GM19397 (cell line): ENCODE data around the gene MS4A10.

Source experiments
- ATAC-seq: cut with Tn5 transposase; IDR thresholded peaks from one replicate; pipeline ENCODE4 v1.9.1; 2021; ENCODE audit warnings: mild to moderate bottlenecking, moderate library complexity; ENCODE audit not compliant: unreplicated experiment

Gene MS4A10

GRCh38 chr11:60785806-60786361, 751 bp downstream of the MS4A10 start:
- no peak for ATAC-seq

DNA sequence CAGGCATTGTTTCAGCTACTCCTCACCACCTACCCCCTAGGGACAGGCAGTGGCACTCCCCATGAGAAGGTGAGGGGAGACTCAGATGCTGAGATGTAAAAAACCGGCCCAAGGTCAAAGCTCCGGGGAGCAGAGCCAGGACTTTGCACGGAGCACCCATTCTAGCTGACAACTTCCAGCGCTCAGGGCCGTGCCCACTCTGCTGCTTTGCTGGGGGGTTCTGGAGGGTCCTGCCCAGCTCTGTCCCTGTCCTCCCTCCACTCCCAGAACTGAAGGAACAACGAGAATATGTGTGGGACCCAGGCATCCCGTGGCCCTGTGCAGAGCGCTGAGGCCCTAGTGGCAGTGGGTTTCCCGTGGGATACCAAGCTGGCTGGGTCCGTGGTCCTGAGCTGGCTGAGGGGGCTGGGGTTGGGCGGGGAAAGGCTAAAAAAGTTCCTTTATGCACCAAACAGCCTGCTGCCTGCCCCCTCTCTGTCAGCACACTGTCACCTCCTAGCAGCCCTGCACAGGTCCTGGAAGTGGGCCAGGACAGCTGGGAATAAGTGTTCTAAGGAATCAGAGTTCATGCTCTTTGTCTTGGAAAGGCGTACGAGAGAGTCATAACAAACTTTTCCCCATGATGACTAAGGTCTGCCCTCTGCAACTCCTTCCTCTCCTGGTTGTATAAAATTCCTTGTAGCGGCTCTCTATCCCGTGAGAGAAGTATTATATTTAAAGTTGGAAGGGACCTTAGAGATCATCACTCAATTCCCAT, 1.9 kb downstream of the MS4A10 start:
- no peak for ATAC-seq

- ATAC-seq, result no peak
Measured at GRCh38 chr11:60788401-60789125, 3.4 kb downstream of the MS4A10 start.

GRCh38 chr11:60790726-60791125, 5.6 kb downstream of the MS4A10 start:
- ATAC-seq, result no peak

DNA sequence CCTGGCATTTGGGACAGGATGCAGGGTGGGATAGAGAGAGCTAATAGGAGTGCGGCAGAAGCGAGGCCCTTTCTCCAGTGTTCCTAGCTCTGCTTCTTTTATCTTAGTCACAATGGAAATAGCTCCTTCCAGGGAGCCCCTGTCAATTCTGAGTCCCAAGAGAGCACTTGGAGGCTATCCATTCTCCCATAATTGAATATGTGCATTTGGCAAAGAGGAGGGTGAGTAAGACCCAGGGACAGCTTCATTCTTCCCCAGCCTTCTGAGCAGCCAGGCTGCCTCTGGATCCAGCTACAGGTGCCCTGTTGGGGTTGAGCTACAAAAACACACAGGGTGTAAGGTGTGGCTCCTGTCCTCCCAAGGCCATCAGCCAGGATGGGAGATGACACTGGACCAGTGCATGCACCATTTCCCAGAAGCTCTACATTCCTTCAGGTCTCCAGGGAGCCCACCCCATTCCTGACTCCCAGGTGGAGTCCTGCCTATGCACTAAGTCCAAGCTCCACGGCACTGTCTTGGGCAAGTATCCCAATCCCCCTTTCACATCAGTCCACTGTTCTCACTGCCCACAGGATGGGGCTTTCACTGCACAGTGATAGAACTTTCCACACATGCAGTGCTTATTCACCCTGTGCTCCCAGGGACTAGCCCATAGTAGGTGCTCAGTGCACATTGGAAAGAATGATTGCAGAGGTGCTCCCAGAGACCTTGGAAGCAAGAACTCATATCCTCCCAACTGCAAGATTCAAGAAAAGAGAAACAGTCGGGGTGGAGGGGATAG, 6.2 kb downstream of the MS4A10 start:
- no peak for ATAC-seq

GRCh38 chr11:60792521-60792920, 7.4 kb downstream of the MS4A10 start:
- ATAC-seq, result no peak

- ATAC-seq, result no peak
Measured at GRCh38 chr11:60795291-60795690, 10.2 kb downstream of the MS4A10 start.

- no peak for ATAC-seq
Measured at GRCh38 chr11:60797846-60798630, 12.9 kb downstream of the MS4A10 start.

DNA sequence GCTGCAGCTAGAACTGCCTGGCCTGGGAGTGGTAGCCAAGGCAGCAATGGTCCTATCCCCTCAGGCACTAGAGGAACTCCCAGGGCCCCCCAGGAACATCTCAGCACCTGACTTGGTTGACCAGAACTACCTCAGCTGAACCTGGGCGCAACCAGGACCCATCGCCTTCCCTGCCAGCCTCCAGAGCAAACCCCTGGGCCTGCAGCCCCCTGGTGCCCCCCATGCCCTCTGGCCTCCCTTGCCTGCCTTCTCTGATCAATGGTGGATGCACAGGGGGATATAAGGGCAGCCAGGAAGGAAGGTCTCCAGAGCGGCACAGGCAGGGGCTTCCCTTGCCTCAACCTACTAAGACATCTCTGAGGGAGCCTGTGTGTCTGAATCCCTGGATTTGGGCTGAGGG, 13.5 kb downstream of the MS4A10 start:
- ATAC-seq, result no peak

DNA sequence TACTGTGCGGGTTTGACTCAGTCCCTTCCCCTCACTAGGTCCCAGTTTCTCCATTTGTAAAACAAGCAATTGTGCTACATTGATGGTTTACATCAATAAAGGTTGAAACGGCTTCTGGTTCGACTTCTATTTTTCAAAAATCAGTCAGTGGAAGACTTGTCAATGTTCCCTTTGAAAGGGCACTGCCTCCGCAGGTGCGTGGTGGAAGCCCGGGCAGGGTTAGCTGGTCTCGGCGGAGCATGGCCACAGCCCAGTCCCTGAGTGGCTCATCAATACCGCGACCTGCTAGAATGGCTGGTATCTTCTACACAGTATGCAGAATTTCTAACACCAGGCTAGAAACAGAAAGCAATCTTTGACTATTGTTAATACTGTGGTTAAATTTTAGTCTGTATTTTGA, 16.1 kb downstream of the MS4A10 start:
- ATAC-seq, result no peak

GRCh38 chr11:60803273-60803936, 18.3 kb downstream of the MS4A10 start:
- ATAC-seq, result no peak

GRCh38 chr11:60809249-60809648, 24.1 kb downstream of the MS4A10 start:
- ATAC-seq, result no peak

DNA sequence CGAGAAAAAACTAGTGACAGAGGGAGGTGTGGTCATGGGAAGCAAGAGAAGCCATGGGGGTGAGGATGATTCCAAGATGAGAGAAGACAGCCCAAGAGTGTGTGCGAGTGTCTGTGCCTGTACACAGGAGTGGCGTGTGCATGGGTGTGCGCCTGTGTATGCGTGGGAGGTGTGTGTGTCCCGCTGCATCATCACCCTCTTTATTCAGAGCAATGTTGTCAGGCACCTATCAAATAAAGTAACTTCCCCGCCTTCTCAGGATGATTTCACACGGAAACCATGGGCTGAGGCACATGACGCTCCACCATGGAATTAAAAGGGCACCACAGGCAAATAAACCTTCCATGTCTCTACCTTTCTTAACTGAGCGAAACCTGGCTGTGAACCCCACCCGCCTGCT, 24.6 kb downstream of the MS4A10 start:
- no peak for ATAC-seq

GRCh38 chr11:60810151-60810550, 25.0 kb downstream of the MS4A10 start:
- no peak for ATAC-seq

GRCh38 chr11:60810569-60810968, 25.4 kb downstream of the MS4A10 start:
- ATAC-seq, result no peak

DNA sequence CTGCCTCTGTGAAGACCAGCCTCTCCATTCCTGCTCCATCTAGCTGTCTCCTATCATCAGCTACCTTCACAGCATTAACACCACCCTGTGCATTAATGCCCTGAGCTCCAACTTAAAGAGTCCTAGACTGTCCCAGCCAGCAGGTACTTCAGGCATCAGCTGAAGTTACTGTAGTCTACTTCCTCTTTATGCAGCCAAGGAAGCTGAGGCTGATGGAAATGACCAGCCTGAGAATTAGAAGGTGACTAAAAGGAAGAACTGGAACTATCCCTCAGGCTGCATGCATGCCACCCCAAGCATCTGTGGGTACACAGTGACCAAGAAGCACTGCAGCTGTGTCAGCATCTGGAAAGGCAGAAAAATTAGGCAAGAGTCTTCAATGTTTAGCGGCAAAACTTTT, 28.2 kb downstream of the MS4A10 start:
- ATAC-seq, result no peak

- no peak for ATAC-seq
Measured at GRCh38 chr11:60814112-60814511, 29.0 kb downstream of the MS4A10 start.

GRCh38 chr11:60816590-60817157, 31.5 kb downstream of the MS4A10 start:
- ATAC-seq, result no peak

GRCh38 chr11:60818057-60818456, 32.9 kb downstream of the MS4A10 start:
- no peak for ATAC-seq
